ENCODE results near the gene NPPB.

Gene NPPB

DNA sequence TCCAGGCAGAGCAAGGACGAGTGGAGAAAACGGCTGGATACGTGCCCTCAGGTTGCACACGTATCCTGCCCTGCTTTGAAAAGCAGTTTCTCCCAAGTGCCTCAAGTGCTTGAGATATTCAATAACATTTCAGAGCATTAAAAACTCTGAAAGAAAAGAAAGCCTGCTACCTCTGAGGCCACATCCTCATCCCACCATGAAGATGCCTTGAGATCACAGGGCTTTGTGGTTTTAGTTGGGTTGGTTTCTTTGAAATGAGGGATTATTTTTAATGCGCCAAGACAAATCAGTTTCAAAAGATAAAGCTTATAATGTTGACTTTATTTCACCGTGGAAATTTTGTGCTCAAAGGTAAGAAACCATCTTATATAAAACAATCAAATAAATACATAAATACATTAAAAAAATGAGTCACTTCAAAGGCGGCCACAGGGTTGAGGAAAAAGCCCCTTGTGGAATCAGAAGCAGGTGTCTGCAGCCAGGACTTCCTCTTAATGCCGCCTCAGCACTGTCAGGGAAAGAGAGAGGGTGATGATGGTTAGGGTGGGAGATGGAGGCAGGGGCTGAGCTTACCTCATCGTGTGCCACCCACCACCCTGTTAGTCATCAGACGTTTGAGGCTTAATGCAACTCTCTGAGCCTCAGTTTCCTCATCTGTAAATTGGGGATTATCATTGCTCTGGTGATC, 1.4 kb downstream of the NPPB start:
- DNase-seq (ENCODE audit: low spot score), result no peak

DNA sequence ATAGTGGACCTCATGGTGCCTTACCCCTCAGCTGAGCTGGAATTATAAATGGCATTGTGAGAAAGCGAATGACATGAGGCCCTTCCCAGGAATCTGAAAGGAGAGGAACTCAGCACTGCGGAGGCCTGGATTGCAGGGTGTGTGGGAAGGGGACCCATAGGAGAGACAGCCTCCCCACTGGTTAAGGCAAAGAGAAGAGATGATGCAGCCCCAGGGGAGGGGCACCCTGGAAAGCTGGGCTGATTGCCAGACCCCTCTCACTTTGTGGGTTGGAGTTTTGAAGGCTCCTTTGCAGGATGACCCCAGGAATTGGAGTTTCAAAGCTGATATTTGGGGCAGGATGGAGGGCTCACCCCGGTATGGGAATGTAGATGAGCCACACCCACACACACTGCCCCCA, 2.0 kb downstream of the NPPB start:
- no peak for DNase-seq (ENCODE audit: low spot score)

DNA sequence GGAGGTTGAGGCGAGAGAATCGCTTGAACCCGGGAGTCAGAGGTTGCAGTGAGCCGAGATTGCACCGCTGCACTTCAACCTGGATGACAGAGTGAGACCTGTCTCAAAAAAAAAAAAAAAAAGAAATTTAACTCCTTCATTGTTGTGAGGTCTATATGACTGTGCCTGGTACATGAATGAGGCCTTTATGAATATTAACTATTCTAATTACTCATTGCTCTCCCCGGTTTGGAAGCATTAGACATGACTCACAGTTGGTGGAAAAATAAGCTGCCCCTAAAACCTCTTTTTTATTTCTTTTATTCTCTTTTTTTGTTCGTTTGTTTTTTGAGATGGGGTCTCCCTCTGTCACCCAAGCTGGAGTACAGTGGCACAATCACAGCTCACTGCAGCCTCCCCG, 3.3 kb downstream of the NPPB start:
- DNase-seq (ENCODE audit: low spot score), result no peak

DNA sequence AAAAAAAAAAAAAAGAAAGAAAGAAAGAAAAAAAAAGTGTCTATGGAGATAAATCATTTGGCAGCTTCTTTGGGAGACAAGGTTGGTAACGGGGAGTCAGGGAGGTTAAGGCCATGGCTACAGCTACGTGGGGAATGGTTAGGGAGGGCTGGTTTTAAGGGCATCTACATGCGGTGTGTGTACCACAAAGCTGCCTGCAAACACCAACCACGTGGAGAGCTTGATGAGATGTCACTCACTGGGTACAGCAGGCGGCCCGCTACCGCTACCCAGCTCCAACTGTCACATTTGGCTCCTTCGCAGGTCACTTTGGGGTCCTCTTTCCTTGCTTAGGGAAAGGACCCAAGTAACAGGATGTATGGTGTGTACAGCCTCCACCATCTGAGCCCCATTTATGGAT, 4.2 kb downstream of the NPPB start:
- no peak for DNase-seq (ENCODE audit: low spot score)

DNA sequence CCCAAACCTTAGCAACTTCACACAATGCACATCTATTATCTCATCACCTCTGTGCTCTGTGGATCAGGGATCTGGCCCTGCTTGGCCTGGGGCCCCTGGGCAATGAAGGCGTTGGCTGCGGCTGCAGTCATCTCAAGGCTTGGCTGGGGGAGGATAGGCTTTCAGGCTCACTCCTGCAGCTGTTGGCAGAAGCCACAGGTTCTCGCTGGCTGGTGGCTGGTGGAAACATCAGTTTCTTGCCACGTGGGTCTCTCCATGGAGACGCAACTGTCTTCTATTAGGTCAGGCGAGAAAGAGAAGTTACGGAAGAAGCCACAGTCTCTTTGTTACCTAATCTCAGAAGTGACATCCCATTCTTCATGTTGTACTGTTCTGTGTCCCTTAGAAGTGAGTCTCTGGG, 7.6 kb downstream of the NPPB start:
- no peak for DNase-seq (ENCODE audit: low spot score)

DNA sequence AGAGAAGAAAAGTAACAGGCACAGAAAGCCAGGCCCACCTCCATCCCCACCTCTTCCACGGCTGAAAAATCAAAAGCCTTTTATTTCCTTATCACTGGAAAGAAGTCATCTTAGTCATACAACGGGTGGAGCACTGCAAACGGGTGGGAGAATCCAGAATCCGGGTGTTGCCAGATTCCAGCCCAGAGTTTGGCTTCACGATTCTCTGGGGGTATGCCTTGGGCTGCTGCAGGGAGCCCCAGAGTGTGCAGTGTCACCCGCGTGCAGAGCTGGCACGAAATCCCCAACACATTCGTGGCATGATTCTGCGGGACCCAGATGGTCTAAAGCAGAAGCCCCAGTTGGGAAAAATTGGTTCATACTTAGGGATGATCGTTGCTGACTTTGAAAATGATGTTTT, 8.6 kb downstream of the NPPB start:
- no peak for DNase-seq (ENCODE audit: low spot score)

DNA sequence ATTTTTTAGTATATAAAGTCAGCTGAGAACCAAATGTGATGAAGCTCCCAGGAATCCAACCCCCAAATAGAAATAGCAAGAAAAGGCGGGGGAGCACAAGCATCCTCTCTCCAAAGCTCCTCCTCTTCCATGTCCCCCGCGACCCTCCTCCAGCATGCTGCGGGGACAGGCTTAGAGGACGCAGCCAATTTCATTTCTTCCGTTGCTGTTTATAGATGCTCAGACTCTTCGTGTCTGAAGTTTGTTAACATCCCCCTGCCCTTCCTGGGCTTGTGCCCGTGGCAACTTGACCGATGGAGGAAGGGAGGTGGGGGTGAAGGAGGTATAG, 10.4 kb downstream of the NPPB start:
- DNase-seq (ENCODE audit: low spot score), result no peak

DNA sequence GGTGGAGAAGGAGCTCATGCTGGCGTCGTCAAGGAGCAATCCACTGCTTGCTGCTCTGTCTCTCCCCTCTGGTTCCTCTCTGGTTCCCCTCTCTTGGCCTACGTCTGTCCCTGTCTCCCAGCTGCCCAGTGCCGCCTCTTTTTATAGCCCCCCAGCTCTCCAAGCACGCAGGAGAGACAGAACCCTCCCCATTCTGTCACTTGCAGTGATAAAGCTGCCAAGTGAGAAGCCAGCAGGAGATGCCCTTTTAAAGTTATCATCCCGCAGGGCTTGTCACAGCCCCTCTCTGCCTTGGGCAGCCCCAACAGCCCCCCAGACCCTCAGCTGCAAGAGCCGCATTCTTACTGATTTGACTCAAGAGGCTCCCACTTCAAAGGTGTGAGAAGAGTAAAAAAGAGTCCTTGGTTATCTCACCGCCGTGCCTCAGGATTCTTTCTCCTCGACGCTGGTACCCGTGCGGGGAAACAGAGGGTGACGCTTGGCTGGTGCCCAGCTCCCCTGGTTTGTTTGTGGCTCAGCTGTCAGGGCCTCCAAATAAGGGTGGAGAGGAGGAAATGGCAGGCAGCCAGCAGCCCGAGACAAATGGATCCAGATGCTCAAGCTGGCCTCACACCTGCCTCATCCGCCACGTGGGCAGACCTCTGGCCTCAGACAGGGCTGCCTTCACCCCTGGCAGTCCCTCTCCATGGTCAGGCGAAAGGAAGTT, 10.9 kb downstream of the NPPB start, which contains the start of gene NPPA:
NPPA (minus strand) TSS at position 117 of the 706 bp plus-strand sequence; CDS start at position 18, 99 bp downstream.
- no peak for DNase-seq (ENCODE audit: low spot score)

DNA sequence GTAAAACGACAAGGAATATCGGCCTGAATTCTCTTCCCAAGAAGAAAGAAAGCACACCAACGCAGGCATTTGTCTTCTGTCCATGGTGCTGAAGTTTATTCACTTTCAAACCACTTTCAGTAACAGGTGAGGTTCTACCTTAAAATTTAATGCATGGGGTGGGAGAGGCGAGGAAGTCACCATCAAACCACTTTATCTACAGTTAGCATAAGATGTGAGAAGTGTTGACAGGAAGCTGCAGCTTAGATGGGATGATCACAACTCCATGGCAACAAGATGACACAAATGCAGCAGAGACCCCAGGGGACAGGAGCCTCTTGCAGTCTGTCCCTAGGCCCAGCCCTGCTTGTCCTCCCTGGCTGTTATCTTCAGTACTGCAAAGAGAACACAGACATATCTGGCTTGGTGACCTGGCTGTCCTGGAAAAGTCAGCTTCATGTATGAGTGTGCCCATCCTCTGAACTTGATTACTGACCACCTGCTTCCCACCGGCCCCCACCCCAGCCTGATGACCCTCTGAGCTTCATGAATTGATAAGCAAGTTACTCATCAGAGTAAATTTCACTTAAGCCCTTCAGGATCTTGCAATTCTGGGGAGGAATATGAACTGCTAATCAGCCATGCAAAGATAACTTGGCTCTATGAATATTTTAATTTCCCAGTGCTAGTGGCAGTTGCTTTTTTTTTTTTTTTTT, 13.0 kb downstream of the NPPB start:
- peak; percentile 77 for DNase-seq (ENCODE audit: low spot score)

DNA sequence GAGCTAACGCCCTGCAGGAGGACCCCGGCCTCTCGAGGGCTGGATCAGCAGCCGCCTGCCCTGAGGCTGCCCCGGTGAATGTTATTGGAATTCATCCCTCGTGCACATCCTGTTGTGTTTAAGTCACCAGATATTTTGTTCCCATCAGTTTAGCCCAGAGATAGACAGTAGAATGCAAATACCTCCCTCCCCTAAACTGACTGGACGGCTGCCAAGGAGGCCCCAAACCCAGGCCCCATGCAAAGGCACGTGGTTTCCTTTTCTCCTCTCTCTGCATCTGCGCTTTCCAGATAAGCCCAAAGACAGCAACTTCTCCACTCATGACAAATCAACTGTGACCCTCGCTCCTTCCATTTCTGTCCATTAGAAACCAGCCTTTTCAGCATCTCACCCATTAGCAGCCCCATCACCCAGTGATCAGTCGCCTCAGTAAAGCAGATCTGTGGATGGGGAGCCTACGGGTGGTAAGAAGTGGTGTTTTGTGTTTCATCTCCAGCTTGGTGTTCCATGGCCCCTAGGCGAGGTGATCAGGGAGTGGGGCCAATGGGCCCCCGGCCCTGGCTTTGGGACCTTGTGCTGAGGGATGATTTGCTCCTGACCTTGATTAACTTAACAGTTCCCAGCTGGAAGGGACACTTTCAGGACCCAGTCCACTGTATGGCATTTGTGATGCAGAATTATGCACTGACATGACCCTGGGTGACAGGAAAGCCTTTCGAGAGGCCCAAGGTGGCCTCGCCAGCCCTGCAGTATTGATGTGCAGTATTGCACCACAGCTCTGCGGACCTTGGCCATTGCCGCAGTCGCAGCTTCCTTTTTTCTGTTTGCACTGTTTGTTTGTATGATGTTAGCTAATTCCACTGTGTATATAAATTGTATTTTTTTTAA, 16.3 kb downstream of the NPPB start:
- no peak for DNase-seq (ENCODE audit: low spot score)

DNA sequence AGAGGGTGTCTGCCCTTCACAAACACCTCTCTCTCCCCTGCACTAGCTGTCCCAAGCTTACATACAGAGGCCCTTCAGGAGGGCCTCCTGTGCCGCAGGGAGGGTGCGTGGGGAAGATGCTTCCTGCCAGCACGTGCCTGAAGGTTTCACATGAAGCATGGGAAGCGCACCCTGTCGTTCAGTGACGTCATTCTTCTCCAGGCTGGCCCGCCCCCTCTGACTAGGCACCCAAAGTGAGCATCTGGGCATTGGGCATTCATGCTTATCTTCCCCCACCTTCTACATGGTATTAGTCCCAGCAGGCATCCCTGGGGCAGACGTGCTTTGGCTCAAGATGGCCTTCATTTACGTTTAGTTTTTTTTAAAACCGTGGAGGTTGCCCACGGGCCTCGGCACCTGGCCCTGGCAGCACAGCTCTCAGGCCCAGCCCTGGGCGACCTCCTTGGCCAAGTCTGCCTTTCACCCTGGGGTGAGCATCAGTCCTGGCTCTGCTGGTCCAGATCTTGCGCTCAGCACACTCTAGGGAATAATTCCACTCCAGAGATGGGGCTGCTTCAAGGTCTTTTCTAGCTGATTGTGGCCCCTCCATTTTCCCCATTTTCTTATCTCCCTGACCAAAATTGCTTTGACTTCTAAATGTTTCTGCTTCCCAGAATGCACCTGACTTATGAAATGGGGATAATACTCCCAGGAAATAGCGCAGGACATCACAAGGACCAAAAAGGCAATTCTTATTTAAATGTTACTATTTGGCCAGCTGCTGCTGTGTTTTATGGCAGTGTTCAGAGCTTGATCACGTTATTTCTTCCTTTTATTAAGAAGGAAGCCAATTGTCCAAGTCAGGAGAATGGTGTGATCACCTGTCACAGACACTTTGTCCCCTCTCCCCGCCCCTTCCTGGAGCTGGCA, 17.2 kb downstream of the NPPB start:
- no peak for DNase-seq (ENCODE audit: low spot score)

DNA sequence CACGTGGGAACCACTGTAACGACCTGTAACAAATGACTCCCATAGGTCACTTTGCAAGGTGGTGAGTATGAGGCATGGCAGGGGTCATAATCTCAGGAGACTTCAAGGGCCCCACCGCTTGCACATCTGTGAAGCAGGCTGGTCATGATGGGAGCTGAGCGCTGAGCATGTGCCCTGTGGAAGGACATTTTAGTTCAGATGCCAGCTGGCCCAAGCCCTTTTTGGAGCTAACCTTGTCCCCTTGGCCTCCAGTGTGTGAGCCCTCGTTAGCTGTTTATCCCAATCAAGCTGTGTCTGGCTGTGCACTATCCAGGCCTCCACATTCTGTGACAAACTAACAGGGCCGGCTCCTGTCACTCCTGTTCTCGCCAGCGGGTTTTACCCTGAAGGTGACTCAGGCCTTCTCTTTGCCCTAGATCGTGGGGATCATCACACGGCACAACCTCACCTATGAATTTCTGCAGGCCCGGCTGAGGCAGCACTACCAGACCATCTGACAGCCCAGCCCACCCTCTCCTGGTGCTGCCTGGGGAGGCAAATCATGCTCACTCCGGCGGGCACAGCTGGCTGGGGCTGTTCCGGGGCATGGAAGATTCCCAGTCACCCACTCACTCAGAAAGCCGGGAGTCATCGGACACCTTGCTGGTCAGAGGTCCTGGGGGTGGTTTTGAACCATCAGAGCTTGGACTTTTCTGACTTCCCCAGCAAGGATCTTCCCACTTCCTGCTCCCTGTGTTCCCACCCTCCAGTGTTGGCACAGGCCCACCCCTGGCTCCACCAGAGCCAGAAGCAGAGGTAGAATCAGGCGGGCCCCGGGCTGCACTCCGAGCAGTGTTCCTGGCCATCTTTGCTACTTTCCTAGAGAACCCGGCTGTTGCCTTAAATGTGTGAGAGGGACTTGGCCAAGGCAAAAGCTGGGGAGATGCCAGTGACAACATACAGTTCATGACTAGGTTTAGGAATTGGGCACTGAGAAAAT, 18.7 kb downstream of the NPPB start:
- DNase-seq (ENCODE audit: low spot score), result no peak

DNA sequence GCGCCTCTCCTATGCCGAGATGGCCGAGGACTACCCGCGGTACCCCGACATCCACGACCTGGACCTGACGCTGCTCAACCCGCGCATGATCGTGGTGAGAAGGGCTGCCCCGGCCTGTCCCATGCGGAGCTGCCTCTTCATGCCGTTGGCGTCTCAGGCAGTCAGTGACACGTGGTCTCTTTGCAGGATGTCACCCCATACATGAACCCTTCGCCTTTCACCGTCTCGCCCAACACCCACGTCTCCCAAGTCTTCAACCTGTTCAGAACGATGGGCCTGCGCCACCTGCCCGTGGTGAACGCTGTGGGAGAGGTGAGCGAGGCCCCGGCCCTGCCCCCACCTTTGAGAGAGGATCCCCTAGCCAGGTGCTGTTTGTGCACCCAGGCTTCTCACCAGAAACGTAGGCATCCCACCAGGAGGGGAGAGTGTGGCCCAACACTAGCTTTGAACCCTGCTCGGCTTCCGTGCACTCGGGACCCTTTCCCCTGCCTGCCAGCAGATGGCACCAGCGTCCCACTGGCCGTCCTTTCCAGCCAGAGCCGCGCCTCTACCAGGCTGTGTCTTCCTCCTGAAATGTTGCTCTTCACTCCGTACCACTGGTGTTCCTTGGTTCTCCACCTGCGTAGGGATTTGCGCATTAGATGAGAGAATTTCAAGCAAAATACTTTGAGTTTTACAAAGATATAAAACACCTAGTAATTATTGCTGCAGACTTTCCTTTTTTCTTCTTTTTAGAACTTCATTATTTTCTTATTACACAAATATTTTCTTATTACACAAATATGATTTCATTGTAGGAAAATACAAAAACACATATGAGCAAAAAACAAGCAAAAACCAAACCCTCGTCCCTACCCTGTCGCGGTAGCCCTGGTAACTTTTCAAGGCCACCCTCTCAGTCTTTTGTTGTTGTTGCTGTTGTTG, 20.1 kb downstream of the NPPB start:
- DNase-seq (ENCODE audit: low spot score), result peak; percentile 96

DNA sequence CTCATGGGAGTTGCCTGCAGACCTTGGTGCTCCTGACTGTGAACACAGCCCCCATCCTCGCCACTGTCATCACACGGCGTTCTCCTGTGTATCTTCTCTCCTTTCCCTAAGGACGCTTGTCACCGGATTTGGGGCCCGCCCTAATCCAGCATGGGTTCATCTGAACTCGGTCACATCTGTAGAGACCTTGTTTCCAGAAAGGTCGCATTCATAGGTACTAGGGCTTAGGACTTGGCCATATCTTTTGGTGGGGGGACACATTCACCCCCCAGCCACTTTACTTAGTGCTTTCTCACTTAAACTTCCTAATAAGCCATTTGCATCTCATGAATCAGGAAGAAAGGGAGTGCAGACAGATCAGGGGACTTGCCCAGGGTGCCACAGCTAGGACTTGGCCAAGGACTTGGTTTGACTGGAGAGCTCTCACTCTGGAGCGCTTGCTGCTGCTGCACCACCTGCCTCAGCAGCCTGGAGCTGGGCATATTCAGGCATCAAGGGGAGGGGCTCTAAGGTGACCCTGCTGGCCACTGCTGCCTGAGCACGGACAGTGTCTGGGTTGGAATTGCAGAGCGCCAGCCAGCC, 20.9 kb downstream of the NPPB start:
- no peak for DNase-seq (ENCODE audit: low spot score)

DNA sequence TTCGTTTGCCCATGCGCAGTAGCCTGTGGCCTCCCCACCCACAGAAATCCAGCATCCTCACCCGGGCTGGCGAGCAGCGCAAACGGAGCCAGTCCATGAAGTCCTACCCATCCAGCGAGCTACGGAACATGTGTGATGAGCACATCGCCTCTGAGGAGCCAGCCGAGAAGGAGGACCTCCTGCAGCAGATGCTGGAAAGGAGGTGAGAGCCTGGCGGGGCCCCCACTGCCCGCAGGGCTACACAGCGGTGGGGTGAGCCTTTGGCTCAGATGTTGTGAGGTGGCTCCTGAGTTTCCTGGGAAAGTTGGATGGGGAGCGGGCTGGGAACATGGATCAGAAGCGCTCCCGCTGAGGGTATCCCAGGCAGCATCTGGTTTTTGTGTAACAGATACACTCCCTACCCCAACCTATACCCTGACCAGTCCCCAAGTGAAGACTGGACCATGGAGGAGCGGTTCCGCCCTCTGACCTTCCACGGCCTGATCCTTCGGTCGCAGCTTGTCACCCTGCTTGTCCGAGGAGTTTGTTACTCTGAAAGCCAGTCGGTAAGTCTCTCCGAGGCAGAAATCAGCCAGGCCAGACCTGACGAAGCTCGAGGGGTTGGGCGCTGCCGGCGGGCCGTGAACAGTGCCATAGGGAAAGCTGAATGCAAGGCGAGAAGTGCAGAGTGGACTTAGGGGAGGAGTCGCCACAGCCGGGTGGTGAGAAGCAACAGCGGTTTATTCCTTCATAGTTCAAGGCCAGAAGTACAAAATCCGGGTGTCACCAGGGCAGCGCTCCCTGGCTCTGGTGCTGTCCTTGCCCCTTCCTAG, 21.6 kb downstream of the NPPB start:
- no peak for DNase-seq (ENCODE audit: low spot score)

DNA sequence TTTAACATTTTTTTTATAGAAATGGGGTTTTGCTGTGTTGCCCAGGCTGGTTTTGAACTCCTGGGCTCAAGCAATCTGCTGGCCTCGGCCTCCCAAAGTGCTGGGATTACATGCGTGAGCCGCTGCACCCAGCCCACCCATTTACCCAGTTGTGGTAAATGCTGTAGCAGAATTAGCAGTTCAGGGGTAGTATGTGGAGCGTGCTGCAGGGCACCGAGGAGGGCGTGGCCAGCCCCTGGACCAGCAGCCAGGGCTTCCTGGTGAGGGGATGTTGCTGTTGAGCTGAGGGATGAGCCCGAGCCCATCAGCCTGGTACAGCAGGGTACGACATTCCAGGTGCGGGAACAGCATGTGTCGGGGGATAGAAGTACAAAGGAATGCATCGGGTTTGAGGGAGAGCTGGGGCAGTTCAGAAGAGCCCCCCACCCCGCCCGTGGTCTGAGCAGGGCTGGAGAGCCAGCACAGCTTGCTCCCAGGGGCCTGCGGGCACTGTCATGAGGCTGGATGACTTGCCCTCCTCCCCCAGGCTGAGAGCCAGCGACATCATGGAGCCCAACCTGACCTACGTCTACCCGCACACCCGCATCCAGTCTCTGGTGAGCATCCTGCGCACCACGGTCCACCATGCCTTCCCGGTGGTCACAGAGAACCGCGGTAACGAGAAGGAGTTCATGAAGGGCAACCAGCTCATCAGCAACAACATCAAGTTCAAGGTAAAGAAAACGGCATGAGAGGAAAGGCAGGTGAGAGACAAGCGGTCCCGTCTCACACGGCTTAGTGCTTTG, 23.1 kb downstream of the NPPB start:
- DNase-seq (ENCODE audit: low spot score), result no peak

DNA sequence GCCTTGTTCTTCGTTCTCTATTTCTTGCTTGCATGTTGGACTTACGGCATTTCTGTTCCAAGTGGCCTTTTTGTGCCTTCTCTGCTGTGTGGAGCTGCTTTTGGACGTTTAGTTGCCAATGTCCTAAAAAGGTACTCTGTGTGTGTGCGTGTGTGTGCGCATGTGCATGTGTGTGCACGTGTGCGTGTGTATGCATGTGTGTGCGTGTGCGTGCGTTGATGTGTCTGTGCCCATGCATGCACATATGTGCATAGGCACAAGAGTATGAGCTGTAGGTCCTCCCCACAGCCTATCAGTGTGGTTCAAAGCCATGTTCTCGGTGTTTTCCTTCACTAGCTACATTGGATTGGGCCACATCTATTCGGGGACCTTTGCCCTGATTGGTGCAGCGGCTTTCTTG, 24.8 kb downstream of the NPPB start:
- no peak for DNase-seq (ENCODE audit: low spot score)
